SK-N-SH (cell line): ENCODE measurements around the gene SLC51A.

Source experiments
- CTCF ChIP-seq: fragments of 200-600 bp; sonication (generic); IDR thresholded peaks from 2 replicates; pipeline ENCODE4 v1.6.1; 2017; ENCODE audit warnings: antibody characterized with exemption, mild to moderate bottlenecking, moderate library complexity
- MAX ChIP-seq: IDR thresholded peaks from 2 replicates; pipeline ENCODE4 v1.4.0; 2012; ENCODE audit warnings: low read depth
- PBX3 ChIP-seq: IDR thresholded peaks from 2 replicates; pipeline ENCODE4; 2012
- POLR2AphosphoS5 ChIP-seq: IDR thresholded peaks from 2 replicates; pipeline ENCODE4 v1.6.1; 2012; ENCODE audit warnings: low read depth, low read length
- SIN3A ChIP-seq: IDR thresholded peaks from 2 replicates; pipeline ENCODE4 v1.6.1; 2012; ENCODE audit warnings: low read depth, mild to moderate bottlenecking, low read length, moderate library complexity, borderline replicate concordance

GRCh38 chr3:196263819-196264218 is 47.5 kb downstream of the SLC51A start:
- TF ChIP-seq CTCF (no peak), PBX3 (no peak), POLR2AphosphoS5 (no peak), SIN3A (no peak), MAX (no peak)
